Gastrocnemius medialis (tissue), 4 donors: ENCODE results near the gene ATP9B. TPM values are rescaled to one million over a fixed set of nuclear protein-coding genes. Genes with fewer than 3 reads are reported as not detected.

Experiments
- ATAC-seq, 2 donors: fragments of 150-250 bp; one replicate each; pipeline ENCODE4 v1.9.1; 2016
- DNase-seq, 2 donors: peaks; one replicate each; pipeline ENCODE4 v3.0.0-alpha.2; 2019
- H3K27ac ChIP-seq, 4 donors: fragments of 200-600 bp; sonication (generic); 1 replicate in 1 of 4; 2 replicates in 3 of 4; pipeline ENCODE4 v1.5.1; 2016 to 2018; ENCODE audit warnings: mild to moderate bottlenecking in 2 of 4, moderate library complexity in 1 of 4
- H3K27me3 ChIP-seq, 3 donors: fragments of 200-600 bp; sonication (generic) in 2 of 3; 1 replicate in 1 of 3; 2 replicates in 2 of 3; pipeline versions ENCODE4 v1.5.1 to v1.6.0; 2016 to 2019; ENCODE audit warnings: mild to moderate bottlenecking in 1 of 3, moderate library complexity in 1 of 3
- H3K36me3 ChIP-seq, 2 donors: fragments of 200-600 bp; sonication (generic) in 1 of 2; one replicate each; pipeline ENCODE4 v1.5.1; 2017 to 2018
- H3K4me1 ChIP-seq, 2 donors: fragments of 200-600 bp; sonication (generic) in 1 of 2; one replicate each; pipeline ENCODE4 v1.5.1; 2016 to 2017; ENCODE audit warnings: mild to moderate bottlenecking in 2 of 2
- H3K4me3 ChIP-seq, 4 donors: fragments of 200-600 bp; sonication (generic) in 3 of 4; 1 replicate in 1 of 4; 2 replicates in 3 of 4; pipeline ENCODE4 v1.5.1; 2016 to 2019; ENCODE audit warnings: mild to moderate bottlenecking in 2 of 4
- H3K9me3 ChIP-seq, 3 donors: fragments of 200-600 bp; sonication (generic) in 2 of 3; 1 replicate in 1 of 3; 2 replicates in 2 of 3; pipeline ENCODE4 v1.5.1; 2016 to 2019
- CTCF ChIP-seq, 5 experiments: fragments of 450-650 bp in 3 of 5; fragments of 200-600 bp in 2 of 5; sonication (generic) in 2 of 5; IDR thresholded peaks in 4 of 5; conservative IDR thresholded peaks in 1 of 5; 1 replicate in 4 of 5; 2 replicates in 1 of 5; pipeline ENCODE4 v1.5.1; 2016 to 2019; ENCODE audit warnings: antibody characterized with exemption in 5 of 5, mild to moderate bottlenecking in 3 of 5, moderate library complexity in 3 of 5
- POLR2A ChIP-seq, 2 donors: fragments of 450-650 bp; IDR thresholded peaks; one replicate each; pipeline ENCODE4 v1.6.1; 2017; ENCODE audit warnings: antibody characterized with exemption in 2 of 2, mild to moderate bottlenecking in 2 of 2, moderate library complexity in 2 of 2
- in situ Hi-C, 4 donors: fragments of 200-750 bp; cut with MboI; loops; one replicate each; pipeline versions ENCODE4 v1.15.0 to v1.8.0; 2017; ENCODE audit warnings: low sequenced_read_pairs in 4 of 4
- intact Hi-C: fragments of 100-400 bp; cut with DNase I; formaldehyde crosslinking; loops from one replicate; pipeline ENCODE4 v1.15.1; 2023; ENCODE audit warnings: low total_unique reads
- total RNA-seq, 4 donors: library from RNA; depleted of rRNA; stranded (reverse); fragments of >200 nt; gene quantifications; one replicate each; pipeline versions ENCODE4 v1.1.0 to v1.2.3, GENCODE V29; 2016

ATP9B gene
- total RNA-seq, 4 donors from 2014 or later = 9.9 to 33.6 (median 18.6) TPM

DNA sequence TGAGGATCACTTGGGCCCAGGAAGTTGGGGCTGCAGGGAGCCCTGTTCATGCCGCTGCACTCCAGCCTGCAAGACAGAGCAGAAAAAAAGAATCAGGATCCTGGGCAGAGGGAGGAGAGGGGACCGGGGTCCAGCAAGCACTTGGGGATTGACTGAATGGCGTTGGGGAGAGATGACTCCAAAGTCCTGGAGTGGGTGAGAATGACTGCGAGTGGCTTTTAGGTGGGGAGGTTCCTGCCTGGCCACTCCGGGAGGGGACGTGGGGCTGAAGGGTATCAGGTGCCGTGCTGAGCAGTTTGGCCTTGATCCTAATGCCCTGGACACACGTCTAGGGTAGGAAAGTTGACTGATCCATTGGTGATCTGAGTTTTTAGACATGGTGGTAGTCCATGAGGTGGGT is 323.0 kb downstream of the ATP9B start:
- Histone ChIP-seq H3K4me1 (peaks cover 19 to 22% of the 10 kb centered on the region in 2 donors), H3K27ac (no peak overlapping the region), H3K9me3 (no peaks in the 10 kb centered on the region), H3K27me3 (no peaks in the 10 kb centered on the region), H3K36me3 (no peaks in the 10 kb centered on the region), H3K4me3 (no peak overlapping the region)
- DNase-seq (no peak), ATAC-seq (no peak)
- in situ Hi-C loops (no loop called here), intact Hi-C loops (no loop called here)
- TF ChIP-seq CTCF (IDR thresholded peaks at IDR 0.05 in 4 of 5, conservative IDR thresholded peaks at IDR 0.05 in 1 of 5) (no peak), POLR2A (IDR thresholded peaks at IDR 0.05) (no peak)

GRCh38 chr18:79393181-79393634 is 324.0 kb downstream of the ATP9B start:
- DNase-seq (no peak), ATAC-seq (peak; percentile 22 to 37)
- peak overlapping the region; percentile 93 to 97 (median 96) for H3K27ac ChIP-seq
- in situ Hi-C loops (no loop called here), intact Hi-C loops (loop anchor here (1.0 kb wide), 1 partner anchor 114 kb away; no protein-coding TSS in a partner anchor)
- TF ChIP-seq CTCF (IDR thresholded peaks at IDR 0.05 in 4 of 5, conservative IDR thresholded peaks at IDR 0.05 in 1 of 5) (no peak), POLR2A (IDR thresholded peaks at IDR 0.05) (no peak)
- H3K27me3 ChIP-seq = no peaks in the 10 kb centered on the region
- H3K9me3 ChIP-seq = no peaks in the 10 kb centered on the region
- no peaks in the 10 kb centered on the region for H3K36me3 ChIP-seq
- H3K4me3 ChIP-seq = peak overlapping the region; percentile 65 to 76 (median 68)
- H3K4me1 ChIP-seq = peaks cover 19 to 22% of the 10 kb centered on the region in 2 donors

GRCh38 chr18:79393635-79394533 is 324.7 kb downstream of the ATP9B start:
- peak; percentile 79 to 94 for TF ChIP-seq POLR2A (IDR thresholded peaks at IDR 0.05)
- TF ChIP-seq CTCF (IDR thresholded peaks at IDR 0.05 in 4 of 5, conservative IDR thresholded peaks at IDR 0.05 in 1 of 5) = no peak
- Histone ChIP-seq H3K36me3 (no peaks in the 10 kb centered on the region), H3K27ac (peak overlapping the region; percentile 93 to 97 (median 96)), H3K4me1 (peaks cover 19 to 22% of the 10 kb centered on the region in 2 donors), H3K9me3 (no peaks in the 10 kb centered on the region), H3K4me3 (peak overlapping the region; percentile 65 to 76 (median 68)), H3K27me3 (no peaks in the 10 kb centered on the region)
- DNase-seq (peak; percentile 57 to 77), ATAC-seq (peak; percentile 72 to 75)
- in situ Hi-C loops (no loop called here), intact Hi-C loops (loop anchor here (1.0 to 2.0 kb wide), 3 partner anchors 113 to 325 kb away; partner anchors contain the start of genes ATP9B and CTDP1)

GRCh38 chr18:79394534-79395307 is 325.5 kb downstream of the ATP9B start:
- in situ Hi-C loops = no loop called here
- intact Hi-C loops = loop anchor here (2.0 to 5.0 kb wide), 3 partner anchors 133 to 326 kb away; partner anchors contain the start of genes ATP9B and CTDP1
- H3K4me1 ChIP-seq = peaks cover 19 to 30% of the 10 kb centered on the region in 2 donors
- ATAC-seq (peak; percentile 29 to 31), DNase-seq (no peak)
- H3K36me3 ChIP-seq = no peaks in the 10 kb centered on the region
- H3K4me3 ChIP-seq = peak overlapping the region; percentile 65 to 76 (median 68)
- no peaks in the 10 kb centered on the region for H3K27me3 ChIP-seq
- H3K9me3 ChIP-seq = no peaks in the 10 kb centered on the region
- TF ChIP-seq CTCF (IDR thresholded peaks at IDR 0.05 in 4 of 5, conservative IDR thresholded peaks at IDR 0.05 in 1 of 5) (peak in 3 of 5 experiments; percentile 16 to 28 (median 16)), POLR2A (IDR thresholded peaks at IDR 0.05) (no peak)
- peak overlapping the region; percentile 93 to 97 (median 96) for H3K27ac ChIP-seq
